HEK293 (cell line): Measurements from ENCODE around the gene MITD1.

ENCODE experiments used
- CTCF ChIP-seq: fragments of 450-650 bp; formaldehyde crosslinking; IDR thresholded peaks from 2 replicates; pipeline ENCODE4 v1.5.1; 2016; ENCODE audit warnings: missing biosample characterization, missing genetic modification characterization
- PRDM10 ChIP-seq: fragments of 450-650 bp; formaldehyde crosslinking; IDR thresholded peaks from 2 replicates; pipeline ENCODE4 v1.5.1; 2016; ENCODE audit warnings: missing biosample characterization, missing genetic modification characterization
- ZFP41 ChIP-seq: fragments of 450-650 bp; formaldehyde crosslinking; IDR thresholded peaks from 2 replicates; pipeline ENCODE4 v1.5.1; 2016; ENCODE audit warnings: missing biosample characterization, missing genetic modification characterization, borderline replicate concordance
- ZNF16 ChIP-seq: fragments of 450-650 bp; formaldehyde crosslinking; IDR thresholded peaks from 2 replicates; pipeline ENCODE4 v1.5.1; 2016; ENCODE audit warnings: low read depth, missing biosample characterization, missing genetic modification characterization
- ZNF211 ChIP-seq: fragments of 450-650 bp; formaldehyde crosslinking; IDR thresholded peaks from 2 replicates; pipeline ENCODE4 v1.5.1; 2016; ENCODE audit warnings: low read depth, missing biosample characterization, missing genetic modification characterization
- ZNF280D ChIP-seq: fragments of 450-650 bp; formaldehyde crosslinking; IDR thresholded peaks from 2 replicates; pipeline ENCODE4 v1.5.1; 2016; ENCODE audit warnings: missing biosample characterization, missing genetic modification characterization
- ZNF311 ChIP-seq: fragments of 450-650 bp; formaldehyde crosslinking; IDR thresholded peaks from 2 replicates; pipeline ENCODE4 v1.5.1; 2017; ENCODE audit warnings: missing biosample characterization, missing genetic modification characterization, borderline replicate concordance
- ZNF350 ChIP-seq: fragments of 450-650 bp; formaldehyde crosslinking; IDR thresholded peaks from 2 replicates; pipeline ENCODE4 v1.5.0; 2017; ENCODE audit warnings: missing biosample characterization, mild to moderate bottlenecking, missing genetic modification characterization
- ZNF37A ChIP-seq: fragments of 450-650 bp; IDR thresholded peaks from 2 replicates; pipeline ENCODE4 v1.5.1; 2018; ENCODE audit warnings: missing biosample characterization, missing genetic modification characterization
- ZNF792 ChIP-seq: fragments of 450-650 bp; formaldehyde crosslinking; IDR thresholded peaks from 2 replicates; pipeline ENCODE4 v1.5.1; 2016; ENCODE audit warnings: missing biosample characterization, missing genetic modification characterization

GRCh38 chr2:99139003-99139402 lies 41.9 kb downstream of the MITD1 start:
- TF ChIP-seq ZNF350 (tag by site-specific recombination): no peak
- TF ChIP-seq ZNF211 (tag by site-specific recombination): no peak
- no peak for TF ChIP-seq CTCF (tag by site-specific recombination)
- no peak for TF ChIP-seq ZNF37A
- no peak for TF ChIP-seq ZNF311 (tag by site-specific recombination)
- TF ChIP-seq ZNF280D (tag by site-specific recombination): no peak
- no peak for TF ChIP-seq ZNF16 (tag by site-specific recombination)
- TF ChIP-seq ZNF792 (tag by site-specific recombination): no peak
- no peak for TF ChIP-seq ZFP41 (tag by site-specific recombination)
- no peak for TF ChIP-seq PRDM10 (tag by site-specific recombination)
